Neural progenitor cell (in vitro differentiated cells): ENCODE measurements around the gene DAPK2. TPM values are rescaled to one million over a fixed set of nuclear protein-coding genes. Genes with fewer than 3 reads are reported as not detected.

Source experiments
- DNase-seq: peaks from one replicate; pipeline ENCODE4 v3.0.0-alpha.2; 2016; ENCODE audit warnings: low spot score
- H2AFZ ChIP-seq: fragments of 200-600 bp; sonication (generic); replicated peaks from 2 replicates; pipeline ENCODE4 v1.6.1; 2016; ENCODE audit warnings: antibody characterized with exemption
- H3F3A ChIP-seq: fragments of 200-600 bp; sonication (generic); 2 replicates; pipeline ENCODE4 v1.6.1; 2016; ENCODE audit warnings: antibody characterized with exemption, low read depth
- H3K27ac ChIP-seq: fragments of 200-600 bp; sonication (generic); 2 replicates; pipeline ENCODE4 v1.5.1; 2016; ENCODE audit warnings: mild to moderate bottlenecking
- H3K27me3 ChIP-seq: fragments of 200-600 bp; sonication (generic); 2 replicates; pipeline ENCODE4 v1.6.1; 2016; ENCODE audit warnings: mild to moderate bottlenecking, moderate library complexity
- H3K36me3 ChIP-seq: fragments of 200-600 bp; sonication (generic); 2 replicates; pipeline ENCODE4 v1.5.1; 2016
- H3K4me1 ChIP-seq: fragments of 200-600 bp; sonication (generic); 2 replicates; pipeline ENCODE4 v1.6.1; 2016; ENCODE audit warnings: mixed run types
- H3K4me2 ChIP-seq: fragments of 200-600 bp; sonication (generic); 2 replicates; pipeline ENCODE4 v1.6.1; 2016
- H3K4me3 ChIP-seq: fragments of 200-600 bp; sonication (generic); 2 replicates; pipeline ENCODE4 v1.5.1; 2016
- H3K79me2 ChIP-seq: fragments of 200-600 bp; sonication (generic); 2 replicates; pipeline ENCODE4 v1.6.1; 2016; ENCODE audit warnings: low read depth
- H3K9ac ChIP-seq: fragments of 200-600 bp; sonication (generic); 2 replicates; pipeline ENCODE4 v1.6.1; 2016
- H3K9me3 ChIP-seq: fragments of 200-600 bp; sonication (generic); 2 replicates; pipeline ENCODE4 v1.5.1; 2016; ENCODE audit warnings: low read depth
- H4K20me1 ChIP-seq: fragments of 200-600 bp; sonication (generic); 2 replicates; pipeline ENCODE4 v1.6.1; 2016; ENCODE audit warnings: low read depth
- H3K27ac Mint-ChIP-seq: 3 replicates; pipeline ENCODE4 v1.8.0; 2021; ENCODE audit warnings: mixed read lengths
- H3K27me3 Mint-ChIP-seq: 2 replicates; pipeline ENCODE4 v1.8.0; 2022; ENCODE audit warnings: low read depth, mild to moderate bottlenecking, inconsistent platforms, moderate library complexity, mixed read lengths; ENCODE audit not compliant: insufficient read depth
- H3K36me3 Mint-ChIP-seq: 3 replicates; pipeline ENCODE4 v1.8.0; 2021; ENCODE audit warnings: mixed read lengths
- H3K4me1 Mint-ChIP-seq: 3 replicates; pipeline ENCODE4 v1.8.0; 2021; ENCODE audit warnings: mixed read lengths
- H3K4me3 Mint-ChIP-seq: 3 replicates; pipeline ENCODE4 v1.8.0; 2021; ENCODE audit warnings: mild to moderate bottlenecking, moderate library complexity, mixed read lengths
- H3K9me3 Mint-ChIP-seq: 3 replicates; pipeline ENCODE4 v1.8.0; 2020; ENCODE audit warnings: mixed read lengths
- EZH2 ChIP-seq: fragments of 200-600 bp; sonication (generic); IDR thresholded peaks from 2 replicates; pipeline ENCODE4 v1.6.1; 2017; ENCODE audit warnings: antibody characterized with exemption, mild to moderate bottlenecking, moderate library complexity
- EZH2phosphoT487 ChIP-seq: fragments of 200-600 bp; sonication (generic); IDR thresholded peaks from 2 replicates; pipeline ENCODE4 v1.6.1; 2017; ENCODE audit warnings: antibody characterized with exemption
- total RNA-seq: library from RNA; depleted of rRNA; stranded (reverse); fragments of >200 nt; gene quantifications from 2 replicates; pipeline ENCODE4 v1.2.3, GENCODE V29; 2015; ENCODE audit warnings: low replicate concordance
- TF ChIP-seq, protein P1 (sequence below): fragments of 200-600 bp; sonication (generic); IDR thresholded peaks from 2 replicates; pipeline ENCODE4 v1.5.1; 2017; ENCODE audit warnings: antibody characterized with exemption, mild to moderate bottlenecking

DAPK2 gene
- total RNA-seq, 1 donor from 2014 or later, result 5.4 TPM

DNA sequence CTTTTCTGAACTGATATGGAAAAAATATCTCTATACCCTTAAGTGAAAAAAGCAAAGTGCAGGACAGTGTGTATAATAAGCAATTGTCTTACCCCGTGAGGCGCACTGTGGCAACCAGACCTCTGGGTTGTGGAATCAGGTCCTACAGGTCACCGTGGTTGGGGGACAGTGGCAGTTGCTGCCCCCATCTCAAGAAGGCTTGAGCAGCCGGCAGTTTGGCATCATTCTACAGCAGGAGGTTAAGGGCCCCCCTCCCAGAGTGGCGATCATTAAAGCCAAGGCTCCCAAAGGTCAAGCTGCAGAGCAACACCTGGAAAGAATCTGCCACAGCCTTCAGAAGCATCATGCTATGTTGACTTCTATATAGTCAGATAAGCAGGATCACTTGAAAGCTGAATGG lies 156.5 kb downstream of the DAPK2 start:
- H4K20me1 ChIP-seq, result no peaks in the 10 kb centered on the region
- no peak overlapping the region for H3K4me3 ChIP-seq
- H3K27ac ChIP-seq, result no peak overlapping the region
- no peaks in the 10 kb centered on the region for H3K9me3 Mint-ChIP-seq
- no peak overlapping the region for H2AFZ ChIP-seq
- H3K36me3 ChIP-seq, result no peaks in the 10 kb centered on the region
- TF ChIP-seq EZH2phosphoT487, result no peak
- TF ChIP-seq, protein P1, sequence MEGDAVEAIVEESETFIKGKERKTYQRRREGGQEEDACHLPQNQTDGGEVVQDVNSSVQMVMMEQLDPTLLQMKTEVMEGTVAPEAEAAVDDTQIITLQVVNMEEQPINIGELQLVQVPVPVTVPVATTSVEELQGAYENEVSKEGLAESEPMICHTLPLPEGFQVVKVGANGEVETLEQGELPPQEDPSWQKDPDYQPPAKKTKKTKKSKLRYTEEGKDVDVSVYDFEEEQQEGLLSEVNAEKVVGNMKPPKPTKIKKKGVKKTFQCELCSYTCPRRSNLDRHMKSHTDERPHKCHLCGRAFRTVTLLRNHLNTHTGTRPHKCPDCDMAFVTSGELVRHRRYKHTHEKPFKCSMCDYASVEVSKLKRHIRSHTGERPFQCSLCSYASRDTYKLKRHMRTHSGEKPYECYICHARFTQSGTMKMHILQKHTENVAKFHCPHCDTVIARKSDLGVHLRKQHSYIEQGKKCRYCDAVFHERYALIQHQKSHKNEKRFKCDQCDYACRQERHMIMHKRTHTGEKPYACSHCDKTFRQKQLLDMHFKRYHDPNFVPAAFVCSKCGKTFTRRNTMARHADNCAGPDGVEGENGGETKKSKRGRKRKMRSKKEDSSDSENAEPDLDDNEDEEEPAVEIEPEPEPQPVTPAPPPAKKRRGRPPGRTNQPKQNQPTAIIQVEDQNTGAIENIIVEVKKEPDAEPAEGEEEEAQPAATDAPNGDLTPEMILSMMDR, result no peak
- no peak overlapping the region for H3K27ac Mint-ChIP-seq
- no peaks in the 10 kb centered on the region for H3K36me3 Mint-ChIP-seq
- peaks cover 6% of the 10 kb centered on the region for H3K4me1 Mint-ChIP-seq
- DNase-seq, result no peak
- H3K27me3 Mint-ChIP-seq, result peaks cover 2% of the 10 kb centered on the region
- no peak overlapping the region for H3K9ac ChIP-seq
- H3K4me3 Mint-ChIP-seq, result no peak overlapping the region
- peaks cover 6% of the 10 kb centered on the region for H3K4me1 ChIP-seq
- H3K79me2 ChIP-seq, result no peaks in the 10 kb centered on the region
- no peaks in the 10 kb centered on the region for H3K9me3 ChIP-seq
- H3K27me3 ChIP-seq, result no peaks in the 10 kb centered on the region
- H3K4me2 ChIP-seq, result no peak overlapping the region
- H3F3A ChIP-seq, result peaks cover 10% of the 10 kb centered on the region

DNA sequence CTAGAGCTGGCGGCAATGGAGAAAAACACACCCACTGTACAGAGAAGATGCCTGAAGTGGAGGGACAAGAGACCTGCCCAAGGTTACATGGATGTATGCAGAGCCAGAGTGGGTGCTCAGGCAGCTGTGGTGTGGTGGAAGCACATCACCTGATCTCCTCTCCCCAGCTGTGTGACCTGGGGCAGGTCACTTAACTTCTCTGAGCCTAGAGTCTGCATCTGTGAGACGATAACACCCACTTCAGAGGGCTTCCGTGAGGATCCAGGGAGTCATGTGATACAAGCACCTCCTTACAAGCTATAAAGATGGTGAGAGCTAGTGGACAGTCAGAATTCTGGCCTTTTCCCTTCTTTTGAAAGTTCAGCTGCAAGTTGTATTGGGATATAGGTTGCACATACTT lies 157.5 kb downstream of the DAPK2 start:
- Histone ChIP-seq H3K4me3 (no peak overlapping the region), H3F3A (peaks cover 10% of the 10 kb centered on the region), H3K27ac (no peak overlapping the region), H2AFZ (no peak overlapping the region), H3K9ac (no peak overlapping the region), H3K4me2 (no peak overlapping the region), H3K27me3 (no peaks in the 10 kb centered on the region), H3K79me2 (no peaks in the 10 kb centered on the region), H3K36me3 (no peaks in the 10 kb centered on the region), H3K9me3 (no peaks in the 10 kb centered on the region), H3K4me1 (peaks cover 6% of the 10 kb centered on the region), H4K20me1 (no peaks in the 10 kb centered on the region)
- TF ChIP-seq EZH2phosphoT487, result no peak
- TF ChIP-seq, protein P1, result no peak
- no peak for TF ChIP-seq EZH2
- Mint-ChIP-seq H3K27ac (no peak overlapping the region), H3K4me3 (no peak overlapping the region), H3K36me3 (no peaks in the 10 kb centered on the region), H3K27me3 (peaks cover 2% of the 10 kb centered on the region), H3K4me1 (peaks cover 9% of the 10 kb centered on the region), H3K9me3 (no peaks in the 10 kb centered on the region)
- DNase-seq, result no peak

DNA sequence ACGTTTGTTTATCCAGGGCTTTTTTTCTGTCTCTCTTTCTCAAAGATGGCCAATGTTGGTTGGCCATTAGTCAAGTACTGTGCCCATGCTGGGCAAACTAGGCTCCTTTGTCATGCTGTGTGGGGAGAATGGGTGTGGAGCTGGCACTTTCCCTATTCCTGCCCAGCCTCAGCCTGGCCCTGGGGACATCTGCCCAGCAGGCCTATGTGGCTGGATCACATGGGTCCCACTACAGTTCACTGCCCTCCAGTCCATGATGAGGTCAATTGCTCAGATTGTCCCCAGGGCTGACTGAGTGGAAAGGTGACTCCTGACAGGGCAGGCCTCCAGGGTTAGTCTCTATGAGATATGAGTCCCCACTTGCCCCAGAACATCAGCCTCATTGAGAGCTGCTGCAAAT lies 158.1 kb downstream of the DAPK2 start:
- Histone ChIP-seq H2AFZ (no peak overlapping the region), H4K20me1 (no peaks in the 10 kb centered on the region), H3K9me3 (no peaks in the 10 kb centered on the region), H3K27me3 (no peaks in the 10 kb centered on the region), H3F3A (peaks cover 10% of the 10 kb centered on the region), H3K4me3 (no peak overlapping the region), H3K27ac (no peak overlapping the region), H3K4me1 (peaks cover 6% of the 10 kb centered on the region), H3K79me2 (no peaks in the 10 kb centered on the region), H3K9ac (no peak overlapping the region), H3K36me3 (no peaks in the 10 kb centered on the region), H3K4me2 (no peak overlapping the region)
- TF ChIP-seq EZH2, result no peak
- TF ChIP-seq EZH2phosphoT487, result no peak
- TF ChIP-seq, protein P1, result no peak
- Mint-ChIP-seq H3K9me3 (no peaks in the 10 kb centered on the region), H3K4me1 (peaks cover 8% of the 10 kb centered on the region), H3K27me3 (peaks cover 2% of the 10 kb centered on the region), H3K36me3 (no peaks in the 10 kb centered on the region), H3K27ac (no peak overlapping the region), H3K4me3 (no peak overlapping the region)
- no peak for DNase-seq
